PC-9 (cell line): ENCODE data around the gene RPL22. TPM values are rescaled to one million over a fixed set of nuclear protein-coding genes. Genes with fewer than 3 reads are reported as not detected.

ENCODE experiments used
- BruUV-seq: library from RNA; stranded (reverse); fragments of 400-500 nt; replicated peaks from 2 replicates; lab custom pipeline; 2021; lab: Mats Ljungman, UMichigan
- CTCF ChIA-PET: fragments of 300-600 bp; sonication (Branson Sonifier 250); formaldehyde crosslinking; loops from one replicate; lab custom pipeline; 2022; ENCODE audit warnings: antibody characterized with exemption; lab: Charles Lee
- POLR2A ChIA-PET: fragments of 300-600 bp; sonication (Branson Sonifier 250); formaldehyde crosslinking; loops from one replicate; lab custom pipeline; 2022; ENCODE audit warnings: antibody characterized with exemption; ENCODE audit not compliant: unreplicated experiment; lab: Charles Lee
- DNase-seq, 2 experiments: peaks; one replicate each; pipeline versions ENCODE4 v3.0.0 to v3.0.0-alpha.2; 2015 to 2022; ENCODE audit warnings: mixed read lengths in 1 of 2
- H2AFZ ChIP-seq: fragments of 200-600 bp; sonication (generic); 2 replicates; pipeline ENCODE4 v1.8.1; 2017; ENCODE audit warnings: antibody characterized with exemption
- H3F3A ChIP-seq: fragments of 200-600 bp; sonication (generic); 2 replicates; pipeline ENCODE4 v1.8.1; 2017; ENCODE audit warnings: antibody characterized with exemption, mild to moderate bottlenecking, low read depth; ENCODE audit not compliant: insufficient read depth
- H3K27ac ChIP-seq: fragments of 200-600 bp; sonication (generic); 2 replicates; pipeline ENCODE4 v1.6.1; 2016; ENCODE audit warnings: mixed run types
- H3K27me3 ChIP-seq: fragments of 200-600 bp; sonication (generic); 2 replicates; pipeline ENCODE4 v1.6.1; 2016; ENCODE audit warnings: low read depth, mixed run types; ENCODE audit not compliant: insufficient read depth
- H3K36me3 ChIP-seq: fragments of 200-600 bp; sonication (generic); 2 replicates; pipeline ENCODE4 v1.6.1; 2016; ENCODE audit warnings: low read depth, mixed run types
- H3K4me1 ChIP-seq: fragments of 200-600 bp; sonication (generic); replicated peaks from 2 replicates; pipeline ENCODE4 v1.6.1; 2016; ENCODE audit warnings: mixed run types; ENCODE audit not compliant: insufficient read depth
- H3K4me2 ChIP-seq: fragments of 200-600 bp; sonication (generic); 2 replicates; pipeline ENCODE4 v1.6.1; 2017; ENCODE audit warnings: mixed run types
- H3K4me3 ChIP-seq: fragments of 200-600 bp; sonication (generic); 2 replicates; pipeline ENCODE4 v1.6.1; 2016; ENCODE audit warnings: mixed run types
- H3K79me2 ChIP-seq: fragments of 200-600 bp; sonication (generic); 2 replicates; pipeline ENCODE4 v1.6.1; 2017; ENCODE audit warnings: low read depth, mixed run types
- H3K9me2 ChIP-seq: fragments of 200-600 bp; sonication (generic); 2 replicates; pipeline ENCODE4 v1.8.1; 2017; ENCODE audit warnings: mild to moderate bottlenecking; ENCODE audit not compliant: insufficient read depth
- H3K9me3 ChIP-seq: fragments of 200-600 bp; sonication (generic); 2 replicates; pipeline ENCODE4 v1.8.1; 2016; ENCODE audit warnings: low read depth; ENCODE audit not compliant: insufficient read depth
- H4K20me1 ChIP-seq: fragments of 200-600 bp; sonication (generic); 2 replicates; pipeline ENCODE4 v1.8.1; 2017; ENCODE audit not compliant: insufficient read depth
- CTCF ChIP-seq: fragments of 200-600 bp; sonication (generic); conservative IDR thresholded peaks from 2 replicates; pipeline ENCODE4 v1.6.1; 2017; ENCODE audit warnings: mixed run types, antibody characterized with exemption, mild to moderate bottlenecking, moderate library complexity
- EZH2 ChIP-seq: fragments of 200-600 bp; sonication (generic); IDR thresholded peaks from 2 replicates; pipeline ENCODE4 v1.8.0; 2017; ENCODE audit warnings: antibody characterized with exemption, low read depth
- intact Hi-C: fragments of 100-400 bp; cut with micrococcal nuclease; formaldehyde crosslinking; loops from one replicate; pipeline ENCODE4 v1.10.0; 2022; ENCODE audit not compliant: unreplicated experiment
- total RNA-seq: library from RNA; stranded (reverse); gene quantifications from 2 replicates; pipeline ENCODE4 v1.2.3, GENCODE V29; 2021

The RPL22 gene
- total RNA-seq, 1 experiment from 2014 or later: 447 TPM

GRCh38 chr1:6223617-6224016 lies 24.2 kb upstream of the RPL22 start:
- TF ChIP-seq EZH2 (no peak), CTCF (no peak)
- H4K20me1 ChIP-seq: no peaks in the 10 kb centered on the region; the same call in 1 of the 2 replicates
- no peaks in the 10 kb centered on the region for H3K36me3 ChIP-seq
- H3K9me2 ChIP-seq: no peaks in the 10 kb centered on the region
- H3K4me2 ChIP-seq: no peak overlapping the region
- BruUV-seq: TSS peak; percentile 16
- no peak overlapping the region for H3K27ac ChIP-seq
- H3K27me3 ChIP-seq: no peaks in the 10 kb centered on the region
- H3K9me3 ChIP-seq: no peaks in the 10 kb centered on the region
- intact Hi-C loops: loop anchor here (10.0 kb wide), 1 partner anchor 391 kb away; the partner anchor contains the start of gene PHF13
- no peaks in the 10 kb centered on the region for H3K79me2 ChIP-seq
- CTCF ChIA-PET: interaction anchor here (0.9 to 1.0 kb wide), 2 partner anchors 17 to 19 kb away, joined by 5 to 11 read pairs; no protein-coding TSS in a partner anchor
- DNase-seq: no peak
- H3K4me3 ChIP-seq: no peak overlapping the region
- H2AFZ ChIP-seq: no peak overlapping the region
- POLR2A ChIA-PET: no interaction called here
- peaks cover 38% of the 10 kb centered on the region for H3F3A ChIP-seq
- peaks cover 55% of the 10 kb centered on the region for H3K4me1 ChIP-seq

DNA sequence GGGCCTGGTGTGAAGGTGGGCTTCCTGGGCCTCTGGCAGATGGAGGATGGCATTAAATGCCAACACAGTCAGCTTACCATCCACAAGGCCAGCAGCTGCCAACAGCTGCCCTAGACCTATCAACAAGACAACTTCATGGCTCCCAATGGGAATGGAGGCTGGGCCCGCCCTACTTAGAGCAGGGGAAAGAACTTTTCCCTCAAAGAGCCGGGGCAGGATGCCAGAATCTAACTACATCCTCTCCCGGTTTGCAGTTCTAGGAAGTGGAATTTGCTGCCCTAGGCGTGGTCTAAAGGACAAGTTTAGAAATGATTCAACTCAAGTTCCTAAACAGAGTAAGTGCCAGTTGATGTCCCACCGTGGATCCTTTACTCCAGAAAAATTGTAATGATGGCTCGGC lies 23.2 kb upstream of the RPL22 start:
- H3K4me2 ChIP-seq: peak overlapping the region; percentile 23; the same call in 1 of the 2 replicates
- H3K9me2 ChIP-seq: no peaks in the 10 kb centered on the region
- intact Hi-C loops: loop anchor here (10.0 kb wide), 1 partner anchor 392 kb away; the partner anchor contains the start of gene PHF13
- POLR2A ChIA-PET: interaction anchor here (0.6 kb wide), 1 partner anchor 295 kb away, joined by 3 read pairs; no protein-coding TSS in a partner anchor
- BruUV-seq: no TSS peak
- TF ChIP-seq CTCF (no peak), EZH2 (no peak)
- H3K27me3 ChIP-seq: no peaks in the 10 kb centered on the region
- CTCF ChIA-PET: no interaction called here
- H3K36me3 ChIP-seq: no peaks in the 10 kb centered on the region
- no peak overlapping the region for H3K4me3 ChIP-seq
- peaks cover 38% of the 10 kb centered on the region for H3F3A ChIP-seq
- H3K79me2 ChIP-seq: no peaks in the 10 kb centered on the region
- peak in 1 of 2 experiments; percentile 63 for DNase-seq
- peaks cover 58% of the 10 kb centered on the region for H3K4me1 ChIP-seq
- no peaks in the 10 kb centered on the region; the same call in 1 of the 2 replicates for H4K20me1 ChIP-seq
- H3K27ac ChIP-seq: no peak overlapping the region; the same call in 1 of the 2 replicates
- no peaks in the 10 kb centered on the region for H3K9me3 ChIP-seq
- no peak overlapping the region for H2AFZ ChIP-seq

DNA sequence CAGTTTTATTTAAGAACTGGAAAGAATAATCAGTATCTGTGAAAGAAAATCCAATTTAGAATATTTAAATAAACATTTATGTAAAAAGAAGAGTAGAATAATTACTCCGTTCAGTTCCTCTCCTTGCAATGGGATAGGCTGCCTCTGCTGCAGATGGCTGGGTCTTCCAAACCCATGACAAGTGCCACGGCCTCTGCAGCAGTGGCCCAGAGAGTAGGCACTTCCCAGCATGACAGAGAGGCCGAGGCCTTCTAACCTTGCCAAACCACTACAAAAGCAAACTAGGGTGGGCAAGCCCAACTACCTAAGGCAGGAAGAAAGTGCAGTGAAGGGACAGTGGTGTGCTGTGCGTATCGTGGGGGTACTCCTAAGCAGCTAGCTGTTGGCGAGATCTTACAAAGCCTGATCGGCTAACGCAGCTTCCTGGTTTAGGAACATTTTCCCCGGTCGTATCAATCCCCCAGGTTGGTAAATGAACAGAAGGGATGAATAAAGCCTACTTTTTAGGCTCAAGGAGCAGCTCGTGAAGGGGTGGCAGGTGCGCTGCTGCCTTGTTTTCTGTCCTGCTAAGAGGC lies 21.9 kb upstream of the RPL22 start:
- no peaks in the 10 kb centered on the region for H3K9me2 ChIP-seq
- BruUV-seq: no TSS peak
- peaks cover 58% of the 10 kb centered on the region for H3K4me1 ChIP-seq
- H3K9me3 ChIP-seq: no peaks in the 10 kb centered on the region
- H3K36me3 ChIP-seq: no peaks in the 10 kb centered on the region
- TF ChIP-seq CTCF (no peak), EZH2 (no peak)
- POLR2A ChIA-PET: no interaction called here
- CTCF ChIA-PET: interaction anchor here (1.2 kb wide), 1 partner anchor 16 kb away, joined by 6 read pairs; no protein-coding TSS in a partner anchor
- no peak overlapping the region for H2AFZ ChIP-seq
- H3K4me2 ChIP-seq: peak overlapping the region; percentile 68
- H3K27me3 ChIP-seq: no peaks in the 10 kb centered on the region
- peak overlapping the region; percentile 98 for H3K27ac ChIP-seq
- no peaks in the 10 kb centered on the region; the same call in 1 of the 2 replicates for H4K20me1 ChIP-seq
- H3K4me3 ChIP-seq: no peak overlapping the region
- no peaks in the 10 kb centered on the region for H3K79me2 ChIP-seq
- intact Hi-C loops: loop anchor here (2.0 to 10.0 kb wide), 2 partner anchors 14 to 394 kb away; partner anchors contain the start of genes ICMT and PHF13
- no peak for DNase-seq
- peaks cover 38% of the 10 kb centered on the region for H3F3A ChIP-seq
